ENCODE data around the gene ANKS1B.
"Not testable (repeated sequence)": the region's sequence is repeated elsewhere in the genome, so short reads cannot be mapped to it uniquely, and the experiment has no call there.

ANKS1B gene

GRCh38 chr12:98985156-98985555, 999.6 kb downstream of the ANKS1B start:
- no peak for DNase-seq

- DNase-seq = no peak
Observed at GRCh38 chr12:98983647-98984046, 1001.1 kb downstream of the ANKS1B start.

GRCh38 chr12:98980508-98980907, 1004.2 kb downstream of the ANKS1B start:
- DNase-seq = no peak

GRCh38 chr12:98977186-98977585, 1007.5 kb downstream of the ANKS1B start:
- DNase-seq = no peak

GRCh38 chr12:98974767-98975381, 1009.9 kb downstream of the ANKS1B start:
- DNase-seq = no peak

- DNase-seq = no peak
Observed at GRCh38 chr12:98973395-98973794, 1011.3 kb downstream of the ANKS1B start.

GRCh38 chr12:98970950-98971349, 1013.8 kb downstream of the ANKS1B start:
- no peak for DNase-seq

GRCh38 chr12:98970210-98970609, 1014.5 kb downstream of the ANKS1B start:
- no peak for DNase-seq

GRCh38 chr12:98968896-98969295, 1015.8 kb downstream of the ANKS1B start:
- no peak for DNase-seq

- not testable (repeated sequence) for DNase-seq
Observed at GRCh38 chr12:98957135-98957534, 1027.6 kb downstream of the ANKS1B start.

GRCh38 chr12:98955284-98955683, 1029.5 kb downstream of the ANKS1B start:
- no peak for DNase-seq

- DNase-seq = no peak
Observed at GRCh38 chr12:98954506-98954905, 1030.2 kb downstream of the ANKS1B start.

GRCh38 chr12:98951406-98951805, 1033.3 kb downstream of the ANKS1B start:
- DNase-seq = no peak

- DNase-seq = no peak
Observed at GRCh38 chr12:98948343-98948949, 1036.3 kb downstream of the ANKS1B start.

GRCh38 chr12:98945864-98946263, 1038.9 kb downstream of the ANKS1B start:
- no peak for DNase-seq

- no peak for DNase-seq
Observed at GRCh38 chr12:98939926-98940325, 1044.8 kb downstream of the ANKS1B start.

GRCh38 chr12:98939350-98939749, 1045.4 kb downstream of the ANKS1B start:
- DNase-seq = no peak

- DNase-seq = no peak
Observed at GRCh38 chr12:98935847-98936246, 1048.9 kb downstream of the ANKS1B start.

GRCh38 chr12:98922871-98923270, 1061.9 kb downstream of the ANKS1B start:
- no peak for DNase-seq

GRCh38 chr12:98918176-98918863, 1066.4 kb downstream of the ANKS1B start:
- no peak for DNase-seq

- no peak for DNase-seq
Observed at GRCh38 chr12:98916106-98916505, 1068.6 kb downstream of the ANKS1B start.

- no peak for DNase-seq
Observed at GRCh38 chr12:98912401-98912974, 1072.2 kb downstream of the ANKS1B start.

- DNase-seq = no peak
Observed at GRCh38 chr12:98911396-98911795, 1073.3 kb downstream of the ANKS1B start.

GRCh38 chr12:98909746-98910145, 1075.0 kb downstream of the ANKS1B start:
- DNase-seq = no peak
